Ovary (tissue), 9 donors: ENCODE data around the gene UBE2L3. TPM values are rescaled to one million over a fixed set of nuclear protein-coding genes. Genes with fewer than 3 reads are reported as not detected.

Experiments used
- DNase-seq, 5 donors: peaks; one replicate each; pipeline ENCODE4 v3.0.0-alpha.2; 2019 to 2020
- H3K27ac ChIP-seq, 2 donors: fragments of 200-600 bp; one replicate each; pipeline versions ENCODE4 v1.5.1 to v1.8.0; 2019 to 2022
- H3K27me3 ChIP-seq: fragments of 200-600 bp; one replicate; pipeline ENCODE4 v1.8.0; 2022
- H3K36me3 ChIP-seq: fragments of 200-600 bp; sonication (generic); one replicate; pipeline ENCODE4 v1.5.1; 2019
- H3K4me1 ChIP-seq: one replicate; pipeline ENCODE4 v1.8.1; 2013; ENCODE audit warnings: mild to moderate bottlenecking, moderate library complexity; ENCODE audit not compliant: insufficient read depth
- H3K4me3 ChIP-seq: fragments of 200-600 bp; sonication (generic); one replicate; pipeline ENCODE4 v1.5.1; 2017
- H3K9me3 ChIP-seq, 2 donors: fragments of 200-600 bp in 1 of 2; sonication (generic) in 1 of 2; one replicate each; pipeline versions ENCODE4 v1.5.1 to v1.8.1; 2013 to 2019; ENCODE audit warnings: mild to moderate bottlenecking in 1 of 2, moderate library complexity in 1 of 2
- CTCF ChIP-seq, 3 donors: fragments of 450-650 bp in 2 of 3; fragments of 200-600 bp in 1 of 3; IDR thresholded peaks; one replicate each; pipeline versions ENCODE4 v1.5.1 to v1.8.0; 2016 to 2022; ENCODE audit warnings: antibody characterized with exemption in 3 of 3, mild to moderate bottlenecking in 1 of 3
- EP300 ChIP-seq: sonication (generic); formaldehyde crosslinking; IDR thresholded peaks from one replicate; pipeline ENCODE4 v1.6.1; 2017; ENCODE audit warnings: antibody characterized with exemption
- POLR2A ChIP-seq: fragments of 450-650 bp; IDR thresholded peaks from one replicate; pipeline ENCODE4 v1.6.1; 2017; ENCODE audit warnings: antibody characterized with exemption, mild to moderate bottlenecking, moderate library complexity
- WGBS, 3 donors: extraction: QIAGEN DNeasy Blood & Tissue Kit in 1 of 3; methylation state at CpG; one replicate each; pipeline versions ENCODE4 v1.1.5 to v1.1.7; 2013 to 2017; 5-methylcytosine and 5-hydroxymethylcytosine counted together
- intact Hi-C, 4 donors: fragments of 100-400 bp; cut with DNase I; formaldehyde crosslinking; loops; one replicate each; pipeline versions ENCODE4 v1.11.0 to v1.15.1; 2022 to 2023
- polyA plus RNA-seq, 2 donors: library from polyadenylated mRNA; stranded (reverse); fragments of 200-250 nt in 1 of 2; fragments of 350-450 nt in 1 of 2; fragmentation: Illumina TruSeq in 1 of 2; extraction: RNeasy Lipid Tissue Mini Kit (QIAGEN cat#74804) in 1 of 2; gene quantifications; one replicate each; pipeline ENCODE4 v1.2.3, GENCODE V29; 2013 to 2014
- total RNA-seq, 7 donors: library from RNA; depleted of rRNA in 2 of 7; stranded (reverse); fragments of >200 nt in 2 of 7; fragmentation: NEBNext Ultra II Directional in 3 of 7; extraction: Animal tissue kit (Norgen Biotek cat#: 25700) in 3 of 7; gene quantifications; one replicate each; pipeline versions ENCODE4 v1.1.0 to v1.2.4, GENCODE V29; 2016 to 2023
- donor health status: DM: no; HTN: no; CAD: no; lungs with moderate emphysema.
- donor health status: DM: no; HTN: no; CAD: no.
- donor health status: Bipolar disorder and iron deficiency.
- donor health status: DM: yes; HTN: yes; CAD: no.
- donor health status: DM: no; HTN: no; CAD: no.
- donor health status: DM: yes; HTN: yes; CAD: no.

The UBE2L3 gene
- total and polyA plus RNA-seq, 9 donors = 20.3 to 105 (median 39.9) TPM

- whole genome bisulfite sequencing, 3 donors = 73 to 84% (median 75%) methylated on average over 9 of the region's 9 CpGs
- H3K27me3 ChIP-seq = no peaks in the 10 kb centered on the region
- TF ChIP-seq EP300 (no peak), POLR2A (no peak), CTCF (IDR thresholded peaks at IDR 0.05) (no peak)
- no peak overlapping the region for H3K4me3 ChIP-seq
- intact Hi-C loops = no loop called here
- peaks cover 21% of the 10 kb centered on the region for H3K4me1 ChIP-seq
- no peaks in the 10 kb centered on the region for H3K36me3 ChIP-seq
- H3K9me3 ChIP-seq = no peaks in the 10 kb centered on the region
- H3K27ac ChIP-seq = no peak overlapping the region
- no peak for DNase-seq
These were observed 23.5 kb downstream of the UBE2L3 start for GRCh38 chr22:21590809-21591641.

DNA sequence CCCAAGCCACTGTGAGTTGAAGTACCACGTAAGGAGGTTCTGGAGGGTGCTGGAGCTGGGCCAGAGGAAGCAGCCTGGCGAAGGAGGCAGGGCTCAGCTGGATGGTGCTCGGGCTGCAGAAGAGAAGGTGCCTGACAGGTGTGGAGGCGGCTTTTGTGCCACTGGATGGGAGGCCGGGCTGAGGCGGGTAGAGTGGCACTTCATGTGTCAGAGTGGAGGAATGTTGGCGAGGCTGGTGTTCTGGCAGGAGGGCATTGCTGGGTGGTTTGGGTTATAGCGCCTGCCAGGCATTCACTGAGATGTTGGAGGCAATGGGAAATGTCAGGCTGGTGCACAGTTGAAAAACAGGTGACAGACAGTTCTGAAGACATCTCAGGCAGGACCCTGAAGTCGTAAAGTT lies 24.2 kb downstream of the UBE2L3 start:
- Histone ChIP-seq H3K9me3 (no peaks in the 10 kb centered on the region), H3K4me3 (no peak overlapping the region), H3K4me1 (peaks cover 21% of the 10 kb centered on the region), H3K27ac (no peak overlapping the region), H3K36me3 (no peaks in the 10 kb centered on the region), H3K27me3 (no peaks in the 10 kb centered on the region)
- DNase-seq = no peak
- intact Hi-C loops = no loop called here
- TF ChIP-seq EP300 = no peak
- TF ChIP-seq POLR2A = no peak
- TF ChIP-seq CTCF (IDR thresholded peaks at IDR 0.05) = no peak
- WGBS, 3 donors = 84 to 86% (median 85%) methylated on average over 9 of the region's 9 CpGs

DNA sequence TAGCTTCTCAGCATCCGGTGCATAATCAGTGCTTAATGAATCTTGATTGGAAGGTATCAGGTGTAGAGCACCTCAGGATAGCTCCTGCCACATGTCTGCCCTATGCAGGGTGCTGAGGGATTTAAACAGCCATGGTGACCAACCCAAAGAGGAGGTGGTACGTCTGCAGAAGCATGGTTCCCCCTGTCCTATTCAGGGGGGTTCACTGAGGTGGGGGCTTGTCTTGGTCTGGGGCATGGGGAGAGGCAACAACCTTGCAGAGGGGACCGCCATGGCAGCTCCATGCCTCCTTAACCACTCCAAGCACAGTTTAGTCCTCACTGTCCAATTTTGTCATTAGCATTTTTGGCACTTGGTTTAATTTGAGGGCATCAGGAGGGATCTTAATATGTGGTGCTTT lies 24.9 kb downstream of the UBE2L3 start:
- no peak for DNase-seq
- H3K36me3 ChIP-seq = no peaks in the 10 kb centered on the region
- no peak for TF ChIP-seq POLR2A
- H3K27ac ChIP-seq = no peak overlapping the region
- no peaks in the 10 kb centered on the region for H3K9me3 ChIP-seq
- no peak overlapping the region for H3K4me3 ChIP-seq
- no peaks in the 10 kb centered on the region for H3K27me3 ChIP-seq
- peaks cover 21% of the 10 kb centered on the region for H3K4me1 ChIP-seq
- 87 to 95% (median 92%) methylated on average over 3 of the region's 3 CpGs for WGBS, 3 donors
- intact Hi-C loops = no loop called here

- H3K4me3 ChIP-seq = no peak overlapping the region
- H3K36me3 ChIP-seq = no peaks in the 10 kb centered on the region
- no peaks in the 10 kb centered on the region for H3K9me3 ChIP-seq
- DNase-seq = no peak
- H3K27me3 ChIP-seq = no peaks in the 10 kb centered on the region
- intact Hi-C loops = no loop called here
- H3K27ac ChIP-seq = no peak overlapping the region
- peaks cover 19% of the 10 kb centered on the region for H3K4me1 ChIP-seq
- TF ChIP-seq CTCF (IDR thresholded peaks at IDR 0.05) (no peak), EP300 (no peak), POLR2A (no peak)
- 80 to 87% (median 84%) methylated on average over 11 of the region's 11 CpGs for WGBS, 3 donors
These were observed 26.1 kb downstream of the UBE2L3 start for GRCh38 chr22:21593406-21594232.
